GM12892 (cell line): ENCODE data around the gene GTF2H4.
"Not testable (repeated sequence)": the region's sequence is repeated elsewhere in the genome, so short reads cannot be mapped to it uniquely, and the experiment has no call there.

Source experiments
- POLR2A ChIP-seq: IDR thresholded peaks from 2 replicates; pipeline ENCODE4 v1.6.1; 2011; ENCODE audit warnings: low read depth, low read length, control low read depth
- POLR2AphosphoS5 ChIP-seq: IDR thresholded peaks from 2 replicates; pipeline ENCODE4 v1.6.1; 2011; ENCODE audit warnings: low read depth, low read length, control low read depth
- TAF1 ChIP-seq: IDR thresholded peaks from 2 replicates; pipeline ENCODE4 v1.6.1; 2011; ENCODE audit warnings: low read depth, mild to moderate bottlenecking, control low read depth, low read length, borderline replicate concordance

- TF ChIP-seq POLR2A, TAF1, POLR2AphosphoS5: not testable (repeated sequence)
These were observed 38.7 kb upstream of the GTF2H4 start for GRCh38 chr6:30869241-30869749.
